Activated CD8-positive, alpha-beta memory T cell treated with anti-CD3 and anti-CD28 coated beads, Interleukin-2, amount 50 U/mL, for 24 hours (primary cell): ENCODE measurements around the gene LARGE1.

Experiments used
- DNase-seq: peaks from one replicate; pipeline ENCODE4 v3.0.0-alpha.2; 2020; ENCODE audit errors: extremely low read depth

The LARGE1 gene

DNA sequence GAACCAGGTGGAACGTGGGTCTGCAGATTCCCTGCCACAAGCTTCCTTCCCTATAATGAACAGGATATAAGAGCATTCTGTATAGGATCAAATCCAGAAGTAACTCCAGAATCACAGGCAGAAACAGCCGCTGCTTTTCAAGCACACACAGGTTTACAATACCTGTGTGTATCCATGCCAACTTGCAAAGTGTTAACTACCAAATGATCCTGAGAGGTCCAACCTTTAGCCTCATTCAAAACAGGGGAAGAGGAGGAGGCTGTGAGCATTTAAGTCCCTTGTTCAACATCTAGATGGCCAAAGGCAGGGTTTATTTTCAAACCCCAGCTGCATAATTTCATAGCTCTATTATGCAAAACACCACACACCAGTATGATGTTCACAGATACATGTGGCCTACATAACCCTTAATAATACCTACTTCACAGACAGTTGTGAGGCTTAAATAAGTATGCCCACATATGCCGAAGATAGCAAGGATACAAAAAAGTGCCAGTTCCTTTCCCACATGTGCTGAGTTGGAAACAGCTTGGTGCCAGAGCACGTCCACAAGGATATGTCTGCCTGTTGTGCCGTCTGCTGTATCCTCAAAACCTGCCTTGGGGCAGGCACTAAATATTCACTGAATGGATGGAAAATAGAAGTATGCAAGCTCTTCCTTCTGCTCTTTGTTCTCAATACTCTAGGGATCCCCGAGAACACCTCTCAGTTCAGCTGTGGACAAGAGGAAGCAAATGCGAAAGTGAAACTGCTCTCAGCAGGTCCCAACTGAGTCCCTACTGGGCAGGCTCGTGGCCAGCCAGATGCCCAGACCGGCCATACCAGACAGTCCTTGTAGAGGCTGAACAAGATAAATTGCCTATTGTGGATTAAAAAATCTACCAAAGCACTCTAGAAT, 66.8 kb downstream of the LARGE1 start:
- no peak for DNase-seq

DNA sequence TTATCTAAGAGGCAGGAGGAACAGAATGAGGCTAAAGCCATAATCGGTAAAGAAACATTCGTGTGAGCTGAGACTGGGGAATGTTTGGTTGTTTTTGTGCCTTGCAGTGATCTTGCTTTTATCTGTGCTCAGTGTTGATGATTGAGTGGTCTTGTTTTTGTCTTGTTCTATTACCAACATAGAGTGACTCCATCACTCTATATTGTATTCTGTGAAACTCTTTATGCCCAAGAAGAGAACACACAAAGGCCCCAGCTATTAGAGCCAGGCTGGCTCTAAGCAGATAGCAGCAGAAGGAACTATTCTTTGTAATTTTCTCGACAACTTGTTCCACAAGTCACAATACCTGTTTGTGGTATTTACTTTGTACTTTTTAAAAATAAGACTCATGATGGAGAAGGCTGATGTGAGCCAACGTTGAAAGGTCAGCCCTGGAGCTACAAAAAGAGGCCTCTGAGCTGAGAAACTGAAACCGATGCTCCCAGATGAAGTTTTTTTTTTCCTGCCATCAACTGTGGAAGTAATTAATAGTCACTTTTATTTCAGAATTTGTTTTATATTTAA, 68.4 kb downstream of the LARGE1 start:
- no peak for DNase-seq

DNA sequence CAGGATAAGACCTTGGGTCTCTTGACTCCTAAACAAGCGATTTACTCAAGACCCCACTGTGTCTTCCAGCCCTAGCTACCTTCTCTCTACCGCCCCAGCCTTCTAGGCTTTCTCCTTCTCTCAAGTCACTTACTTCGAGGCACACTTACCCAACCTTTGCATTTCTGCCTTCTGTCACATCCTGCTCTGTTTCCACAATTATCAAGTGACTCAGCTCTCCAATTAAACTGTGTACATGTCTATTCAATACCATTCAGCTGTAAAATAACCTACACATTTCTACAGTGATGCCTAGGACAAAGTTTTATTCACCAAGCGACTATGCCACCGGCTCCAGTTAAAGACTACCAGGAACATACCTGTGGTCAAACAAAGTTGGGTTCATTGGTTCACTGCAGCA, 69.0 kb downstream of the LARGE1 start:
- DNase-seq: no peak

DNA sequence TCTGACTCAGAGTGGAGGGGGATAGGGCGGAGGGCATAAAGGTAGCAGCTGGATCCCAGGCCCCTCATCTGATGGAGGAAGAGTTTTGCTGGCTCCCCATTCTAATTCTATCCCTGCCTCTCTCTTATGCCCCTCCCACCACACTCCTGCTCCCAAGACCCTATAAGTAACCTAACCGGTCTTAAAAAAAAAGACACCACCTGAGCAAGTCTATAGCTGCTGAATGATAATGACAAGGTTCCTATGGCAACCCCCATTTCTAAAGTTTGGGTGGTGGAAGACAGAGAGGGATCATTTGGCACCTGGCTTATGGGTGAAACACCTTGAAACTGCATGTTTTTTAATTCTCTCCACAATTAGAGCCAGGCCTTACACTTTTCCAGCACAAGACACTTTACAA, 69.6 kb downstream of the LARGE1 start:
- DNase-seq: no peak

DNA sequence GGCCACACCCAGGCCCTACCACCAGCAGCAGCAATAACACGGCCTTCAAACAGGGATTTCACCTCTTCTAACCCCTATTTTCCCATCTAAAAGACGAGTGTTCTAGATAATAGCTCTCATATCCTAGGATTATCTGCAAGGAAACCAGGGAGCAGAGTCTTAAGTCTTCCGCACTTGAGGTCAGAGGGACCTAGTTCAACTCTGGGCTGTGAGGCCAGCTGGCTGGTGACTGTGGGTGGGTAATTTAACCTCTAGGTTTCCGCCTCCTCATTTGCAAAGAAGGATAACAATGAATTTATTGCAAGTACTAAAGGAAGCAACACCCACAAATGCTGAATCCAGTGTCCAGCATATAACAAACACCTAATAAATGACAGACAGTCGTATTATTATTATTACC, 70.1 kb downstream of the LARGE1 start:
- no peak for DNase-seq

DNA sequence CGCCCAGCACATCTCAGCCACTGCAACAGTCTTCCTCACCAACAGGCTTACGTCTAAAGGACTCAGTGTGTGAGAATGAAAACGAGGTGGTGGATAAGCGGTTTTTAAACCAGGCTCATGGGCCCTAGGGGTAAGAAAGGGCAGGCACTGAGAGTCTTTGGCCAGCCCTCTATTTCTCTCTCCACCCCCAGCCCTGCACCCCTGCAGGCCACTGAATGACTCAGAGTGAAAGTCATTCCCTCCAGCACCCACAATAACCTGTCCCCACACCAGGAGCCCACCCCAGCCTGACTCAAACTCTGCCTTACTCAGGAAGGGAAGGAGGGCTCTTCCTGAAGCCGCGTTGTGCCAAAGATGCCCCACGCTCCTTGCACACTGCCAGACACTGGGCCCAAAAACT, 72.0 kb downstream of the LARGE1 start:
- no peak for DNase-seq

DNA sequence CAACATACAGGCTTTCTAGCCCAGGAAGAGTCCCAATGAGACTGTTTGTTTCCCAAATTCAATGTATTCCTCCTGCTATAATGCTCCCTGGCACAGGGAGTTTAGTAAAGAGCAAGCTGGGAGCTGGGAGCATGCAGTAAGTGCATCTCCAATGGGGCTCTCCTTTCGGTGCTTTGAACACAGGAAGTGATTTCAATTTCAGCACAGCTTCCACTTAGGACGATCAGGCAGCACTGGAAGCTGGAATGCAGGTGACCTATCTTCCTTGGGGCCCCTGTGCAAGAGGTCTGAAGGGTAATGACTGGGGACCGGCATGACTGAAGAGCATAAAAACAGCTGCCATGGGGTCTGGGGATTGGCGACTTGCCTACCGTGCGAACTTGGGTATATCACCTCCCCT, 76.0 kb downstream of the LARGE1 start:
- DNase-seq: no peak

DNA sequence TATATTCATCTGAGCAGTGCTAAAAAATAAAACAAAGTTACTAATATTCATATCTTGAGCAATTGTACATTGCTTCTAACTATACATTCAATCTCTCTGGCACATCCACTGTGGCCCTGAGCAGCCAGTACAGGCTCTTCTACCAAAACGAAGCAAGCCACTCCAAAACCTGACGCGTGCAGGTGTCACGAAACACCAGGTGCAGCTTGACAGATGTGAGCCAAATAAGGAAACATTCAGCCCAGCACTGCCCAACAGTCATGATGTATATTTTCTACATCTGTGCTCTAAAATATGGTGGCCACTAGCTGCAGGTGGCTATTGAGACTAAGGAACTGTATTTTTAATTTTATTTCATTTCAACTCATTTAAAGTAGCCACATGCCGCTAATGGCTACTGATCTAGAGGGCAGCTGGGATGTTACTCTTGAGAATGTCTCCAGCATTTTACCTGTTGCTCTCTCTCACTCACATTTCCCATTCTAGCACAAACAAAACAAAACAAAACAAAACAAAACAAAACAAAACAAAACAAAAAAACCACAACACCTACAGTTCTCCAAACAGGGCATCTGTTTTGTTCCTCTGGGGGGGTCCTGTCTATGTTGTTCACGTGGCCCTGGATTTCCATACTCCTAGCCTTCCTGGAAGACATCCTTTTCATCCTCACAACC, 77.7 kb downstream of the LARGE1 start:
- no peak for DNase-seq

DNA sequence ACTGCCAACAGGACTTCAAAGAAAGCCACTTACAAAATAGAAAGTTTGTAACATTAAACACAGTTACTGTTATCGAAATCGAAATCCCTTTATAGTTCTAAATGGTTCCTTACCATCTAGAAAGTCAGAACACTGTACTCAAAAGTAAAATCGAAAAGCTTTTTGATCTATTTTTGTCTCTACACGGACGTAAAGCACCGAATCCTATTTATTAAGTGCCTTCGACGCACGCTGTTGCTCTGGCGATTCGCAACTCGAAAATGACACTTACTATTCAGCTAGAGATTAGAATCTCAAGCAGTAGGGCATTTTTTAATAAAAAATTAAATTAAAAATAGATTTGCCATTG, 78.3 kb downstream of the LARGE1 start:
- DNase-seq: no peak

DNA sequence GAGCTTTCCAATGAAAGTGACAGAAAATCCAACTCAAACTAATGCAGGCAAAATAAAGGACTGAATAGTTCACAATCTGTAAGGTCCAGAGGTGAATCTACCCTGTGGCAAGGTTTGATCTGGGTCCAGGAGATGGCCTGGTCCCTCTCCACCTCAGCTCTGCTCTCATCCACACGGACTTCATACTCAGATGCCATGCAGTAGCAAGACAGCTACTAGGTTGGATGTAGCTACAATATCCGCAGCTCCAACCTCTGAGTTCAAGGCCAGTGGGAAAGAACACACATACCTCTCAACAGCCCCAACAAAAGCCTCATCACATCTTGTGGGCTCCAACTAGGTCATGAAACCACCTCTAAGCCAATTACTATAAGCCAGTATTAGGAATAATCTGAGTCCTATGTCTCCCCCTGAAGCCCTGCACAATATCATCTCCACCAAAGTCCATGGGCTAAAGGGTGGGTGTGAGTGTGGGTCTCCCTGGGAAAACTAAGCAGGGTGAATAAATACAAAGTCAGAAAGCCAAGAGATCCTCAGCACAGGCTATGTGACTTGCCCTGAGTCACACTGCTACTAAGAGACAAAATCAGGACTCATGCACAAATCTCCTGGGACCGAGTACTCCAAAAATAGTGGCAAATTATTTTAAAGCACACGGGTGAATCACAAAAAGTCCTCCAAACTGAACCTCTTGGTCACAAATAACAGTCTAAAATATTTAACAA, 78.8 kb downstream of the LARGE1 start:
- no peak for DNase-seq

DNA sequence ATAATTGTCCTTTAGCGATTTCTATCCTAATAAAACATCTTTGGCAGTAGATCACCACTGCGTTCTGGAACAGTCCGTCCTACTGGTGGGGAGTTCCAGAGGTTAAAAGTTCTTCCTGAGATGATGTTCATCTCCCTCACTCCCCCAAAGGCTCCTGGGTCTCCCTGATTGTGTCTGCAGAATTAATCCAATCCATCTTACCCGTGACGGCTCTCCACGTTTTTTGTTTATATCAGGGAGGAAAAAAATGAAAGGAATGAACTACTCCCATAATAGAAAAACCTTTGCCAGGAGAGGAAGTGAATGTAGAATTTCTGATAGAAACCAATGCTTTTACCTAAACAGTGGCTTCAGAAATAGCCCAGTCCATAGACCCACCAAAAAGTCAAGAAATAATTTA, 81.6 kb downstream of the LARGE1 start:
- DNase-seq: no peak

DNA sequence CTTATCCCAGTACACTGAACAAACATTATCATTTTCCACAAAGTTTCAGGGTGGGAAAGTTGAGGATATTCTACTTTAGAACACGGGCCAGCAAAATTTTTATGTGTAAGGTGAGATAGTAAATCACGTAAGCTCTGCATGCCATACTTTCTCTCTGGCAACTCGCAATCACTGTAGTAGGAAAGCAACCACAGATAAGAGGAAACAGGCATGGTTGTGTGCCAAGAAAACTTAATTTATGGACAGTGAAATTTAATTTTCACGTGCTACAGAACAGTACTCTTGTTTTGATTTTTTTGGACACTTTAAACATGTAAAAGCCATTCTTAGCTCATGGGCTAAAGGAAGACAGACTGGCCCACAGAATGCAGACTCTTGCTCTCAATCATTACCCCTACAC, 82.5 kb downstream of the LARGE1 start:
- DNase-seq: no peak

DNA sequence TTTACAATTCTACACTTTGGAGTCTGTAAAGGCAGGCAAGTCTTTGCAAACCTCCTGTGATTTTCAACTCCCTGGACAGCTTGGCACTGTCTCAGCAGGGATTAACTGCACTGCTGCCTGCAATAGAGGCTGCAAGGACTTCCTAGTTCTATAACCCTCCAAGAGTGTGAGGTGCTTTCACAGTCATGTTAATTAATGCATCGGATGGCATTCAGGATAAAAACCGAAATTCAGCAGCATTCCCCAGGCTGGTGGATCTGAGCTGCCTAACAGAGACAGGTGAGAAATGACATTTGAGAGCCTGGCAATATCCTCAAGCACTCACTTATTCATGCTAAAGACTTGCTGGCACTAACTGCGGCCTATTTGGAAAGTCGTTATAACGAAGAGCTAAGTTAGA, 85.0 kb downstream of the LARGE1 start:
- no peak for DNase-seq

DNA sequence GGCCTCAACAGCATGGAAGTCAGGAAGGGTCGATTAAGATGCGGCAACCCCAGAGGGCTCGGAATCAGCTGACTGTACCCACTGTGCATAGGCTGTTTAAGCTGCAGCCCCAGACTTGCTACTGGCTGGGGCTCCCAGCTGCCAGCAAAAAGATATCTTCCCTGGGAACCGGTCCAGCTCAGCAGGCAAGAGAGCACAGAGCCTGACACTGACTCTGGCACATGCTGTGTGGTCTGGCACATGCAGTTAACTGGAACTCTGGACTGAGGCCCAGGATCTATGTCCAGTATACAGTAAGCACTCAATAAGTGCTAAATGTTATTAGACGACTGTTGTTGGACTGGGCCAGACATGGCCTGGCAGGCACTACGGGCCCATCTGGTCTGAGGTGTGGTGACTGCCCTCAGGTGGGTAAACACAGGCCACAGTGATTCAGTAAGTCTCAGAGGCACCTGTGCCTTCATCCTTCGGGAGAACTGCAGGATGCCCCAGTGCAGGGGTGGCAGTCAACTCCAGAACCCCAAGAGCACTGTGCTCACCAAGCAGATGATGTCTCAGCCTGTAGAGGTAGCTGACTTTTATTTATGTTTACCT, 87.6 kb downstream of the LARGE1 start:
- no peak for DNase-seq

DNA sequence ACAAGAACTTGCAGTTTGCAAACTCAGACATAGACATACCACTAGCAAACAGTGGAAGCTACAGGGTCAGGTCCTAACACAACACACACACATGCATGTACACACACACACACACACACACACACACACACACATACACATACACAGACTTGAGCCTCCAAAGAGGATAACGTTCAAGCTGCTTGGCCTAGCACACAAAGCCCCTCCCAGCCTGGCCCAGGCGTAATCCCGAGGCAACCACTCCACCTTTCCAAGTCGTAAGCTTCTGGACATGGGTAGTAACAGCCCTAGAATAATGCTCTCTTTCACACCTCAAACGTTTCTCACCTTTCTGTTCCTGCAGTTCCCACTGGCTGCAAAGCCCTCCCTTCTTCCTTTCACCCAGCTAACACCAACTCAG, 88.6 kb downstream of the LARGE1 start:
- DNase-seq: no peak

DNA sequence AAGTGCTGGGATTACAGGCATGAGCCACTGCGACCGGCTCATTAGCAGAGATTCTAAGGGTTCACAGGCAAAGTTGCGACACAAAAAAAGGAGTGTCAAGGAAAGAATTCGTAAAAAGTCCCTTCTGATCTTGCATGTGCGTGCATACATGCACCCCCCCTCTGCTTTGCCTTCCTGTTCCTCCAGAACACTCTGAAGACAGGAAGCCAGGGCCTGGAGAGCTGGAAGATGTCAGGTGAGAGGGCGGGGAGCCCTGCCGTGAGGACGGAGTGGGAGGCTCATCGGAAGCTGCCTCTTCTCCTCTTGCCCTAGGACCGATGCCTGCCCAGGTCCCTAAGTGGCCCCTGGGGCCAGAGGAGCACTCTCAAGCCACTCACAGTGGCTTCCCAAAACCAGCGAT, 89.1 kb downstream of the LARGE1 start:
- no peak for DNase-seq

DNA sequence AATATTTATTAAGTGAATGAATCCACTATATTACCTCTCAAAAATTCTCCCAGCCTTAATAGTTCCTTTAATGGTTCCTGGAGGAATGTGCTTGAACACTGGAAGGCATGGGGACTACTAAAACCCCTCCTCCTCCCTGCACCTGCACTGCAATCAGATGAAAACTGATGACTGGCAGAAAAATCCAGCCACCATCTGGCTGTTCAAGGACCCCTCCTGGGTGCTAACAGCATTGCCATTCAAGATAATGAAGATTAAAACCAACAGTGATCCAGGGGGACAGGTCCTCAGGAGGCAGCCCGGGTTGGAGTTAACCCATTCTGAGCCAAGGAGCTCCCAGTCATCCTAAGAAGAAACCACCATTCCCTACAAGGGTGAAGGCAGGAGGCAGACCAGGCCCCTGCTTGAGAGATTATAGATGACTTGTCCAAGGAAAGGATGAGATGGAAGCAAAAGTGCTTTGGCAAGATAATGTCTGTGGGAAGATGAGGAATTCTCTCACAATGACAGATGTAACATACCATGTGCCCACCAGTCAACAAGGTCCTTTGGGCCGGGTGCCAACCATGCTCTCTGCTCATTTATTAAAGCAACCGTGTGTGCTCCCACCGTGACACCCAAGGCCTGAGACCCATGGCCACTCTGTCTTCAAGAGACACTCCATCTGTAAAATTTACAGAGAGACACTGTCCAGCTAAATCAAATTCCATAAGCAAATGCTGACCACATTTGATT, 90.6 kb downstream of the LARGE1 start:
- no peak for DNase-seq

DNA sequence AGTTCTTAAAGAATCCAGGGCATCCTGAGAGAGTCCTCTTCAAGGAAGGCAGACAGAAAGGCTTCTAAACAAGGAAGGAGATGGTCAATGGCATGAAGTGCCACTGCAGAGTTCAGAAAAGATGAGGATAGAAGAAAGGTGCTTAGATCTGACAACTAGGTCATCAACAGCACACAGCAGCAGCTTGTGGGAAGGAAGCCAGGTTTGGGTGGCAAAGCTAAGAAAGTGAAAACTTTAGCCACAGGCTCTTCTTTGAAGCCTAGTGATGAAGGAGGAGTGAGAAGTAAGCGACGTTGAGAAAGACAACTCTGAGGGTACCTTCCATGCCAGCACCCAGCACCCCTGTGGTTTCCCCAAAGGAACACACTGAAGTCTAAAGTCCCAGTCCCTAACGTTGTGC, 92.0 kb downstream of the LARGE1 start:
- DNase-seq: no peak

DNA sequence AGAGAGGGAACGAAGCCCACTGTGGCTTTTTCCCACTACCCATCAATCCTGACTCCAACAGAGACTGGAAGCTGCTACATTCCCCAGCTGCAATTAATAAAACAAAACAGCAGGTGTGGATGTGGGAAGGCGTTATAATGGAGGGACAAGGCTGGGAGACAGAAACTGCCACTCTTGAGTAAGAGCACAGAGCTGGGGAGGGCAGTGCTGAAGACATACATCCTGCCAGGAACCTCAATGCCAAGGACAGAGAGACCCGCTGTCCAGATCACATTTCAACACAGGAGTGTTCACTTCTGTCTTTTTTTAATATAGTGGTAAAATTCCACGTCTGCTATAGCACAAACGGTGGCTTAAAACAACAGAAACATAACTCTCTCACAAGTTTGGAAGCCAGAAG, 94.5 kb downstream of the LARGE1 start:
- no peak for DNase-seq

DNA sequence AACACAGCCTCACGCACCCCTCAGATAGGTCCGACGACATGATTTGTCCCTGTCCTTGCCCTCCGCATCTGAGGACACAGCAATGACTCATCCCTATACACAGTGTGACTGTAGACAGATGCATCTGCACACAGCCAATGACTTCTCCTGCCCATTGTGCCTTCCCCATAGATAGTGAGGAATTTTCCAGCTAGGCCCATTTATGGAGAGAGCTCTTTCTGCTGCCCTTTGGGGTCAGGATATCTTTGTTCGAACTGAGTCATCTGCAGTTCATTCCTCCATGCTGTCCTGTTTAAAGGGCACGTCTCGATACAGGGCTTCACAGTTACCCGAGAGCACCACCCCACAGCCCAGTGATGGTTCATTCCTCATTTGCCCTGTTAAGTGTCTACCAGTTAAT, 96.7 kb downstream of the LARGE1 start:
- no peak for DNase-seq

DNA sequence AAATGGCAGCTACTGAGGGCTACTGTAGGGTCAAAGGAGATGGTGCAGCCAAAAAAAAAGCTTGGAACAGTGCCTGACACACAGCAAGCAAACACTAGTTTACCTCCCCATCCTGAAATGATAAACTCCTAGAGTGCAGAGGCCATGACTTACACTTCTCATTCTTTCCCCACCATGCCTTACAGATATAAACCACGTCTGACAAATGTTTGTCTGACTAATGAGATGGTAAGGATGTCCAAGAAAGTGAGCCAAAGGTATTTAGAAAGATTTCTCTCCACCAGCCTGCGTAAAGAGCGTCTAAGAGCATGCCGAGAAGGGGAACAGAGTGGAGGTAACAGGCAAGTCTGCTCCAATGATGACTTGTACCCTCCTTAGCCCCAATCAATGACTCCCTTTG, 99.0 kb downstream of the LARGE1 start:
- no peak for DNase-seq

DNA sequence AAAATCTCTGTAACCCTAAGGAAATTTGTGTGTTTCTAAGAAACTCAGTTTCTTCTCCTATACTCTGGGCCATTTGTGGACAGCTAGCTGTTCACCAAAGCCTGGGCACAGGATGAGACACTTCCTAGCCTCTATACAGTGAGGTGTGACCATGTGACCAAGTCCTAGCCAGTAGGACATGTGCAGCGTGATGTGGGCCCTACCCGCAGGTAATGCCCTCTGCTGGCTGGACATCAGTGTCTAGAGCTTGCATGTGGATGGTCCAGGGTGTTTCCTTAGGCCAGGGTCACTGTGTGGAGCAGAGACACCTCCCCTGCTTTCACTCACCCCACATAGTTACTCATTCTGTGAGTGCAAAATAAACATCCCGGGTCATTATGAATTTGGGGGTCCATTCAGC, 100.5 kb downstream of the LARGE1 start:
- DNase-seq: no peak
